T-cell (primary cell): ENCODE results near the gene FAM156A. TPM values are rescaled to one million over a fixed set of nuclear protein-coding genes. Genes with fewer than 3 reads are reported as not detected.
"Not testable (repeated sequence)": the region's sequence is repeated elsewhere in the genome, so short reads cannot be mapped to it uniquely, and the experiment has no call there.

Experiments used
- ATAC-seq, 4 experiments: fragments of 200-7000 bp in 3 of 4; fragments of 150-1000 bp in 1 of 4; cut with Tn5 transposase; replicated peaks in 1 of 4; 1 replicate in 3 of 4; 2 replicates in 1 of 4; pipeline ENCODE4 v1.10.0; 2021; ENCODE audit warnings: moderate library complexity in 3 of 4, mild to moderate bottlenecking in 2 of 4, moderate number of reproducible peaks in 1 of 4
- CTCF ChIA-PET, 2 donors: fragments of 300-600 bp; sonication (Branson Sonifier 250); formaldehyde crosslinking; loops; one replicate each; lab custom pipeline; 2022; ENCODE audit warnings: antibody characterized with exemption in 2 of 2; lab: Charles Lee
- POLR2A ChIA-PET, 2 donors: fragments of 300-600 bp; sonication (Branson Sonifier 250); formaldehyde crosslinking; loops; one replicate each; lab custom pipeline; 2022; ENCODE audit warnings: antibody characterized with exemption in 2 of 2; lab: Charles Lee
- DNase-seq, 35 experiments: peaks; one replicate each; pipeline versions ENCODE4 v3.0.0 to v3.0.0-alpha.2; 2013 to 2023
- H3K27ac ChIP-seq: one replicate; pipeline ENCODE4 v1.5.1; 2013; ENCODE audit warnings: low read length
- H3K27me3 ChIP-seq, 2 experiments: replicated peaks in 1 of 2; 1 replicate in 1 of 2; 2 replicates in 1 of 2; pipeline versions ENCODE4 v1.6.1 to v1.7.0; 2013; ENCODE audit warnings: low read length in 1 of 2, mixed read lengths in 1 of 2; ENCODE audit not compliant: control insufficient read depth in 2 of 2, insufficient read depth in 2 of 2; ENCODE audit errors: extremely low read depth in 1 of 2
- H3K36me3 ChIP-seq, 2 donors: 1 replicate in 1 of 2; 2 replicates in 1 of 2; pipeline versions ENCODE4 v1.6.1 to v1.7.0; 2013; ENCODE audit warnings: low read length in 1 of 2; ENCODE audit not compliant: control insufficient read depth in 2 of 2, insufficient read depth in 1 of 2; ENCODE audit errors: extremely low read depth in 1 of 2
- H3K4me1 ChIP-seq, 2 experiments: 1 replicate in 1 of 2; 2 replicates in 1 of 2; pipeline versions ENCODE4 v1.6.1 to v1.7.0; 2013; ENCODE audit warnings: low read length in 2 of 2, mixed read lengths in 1 of 2; ENCODE audit not compliant: insufficient read depth in 2 of 2, control insufficient read depth in 1 of 2; ENCODE audit errors: extremely low read depth in 1 of 2
- H3K4me3 ChIP-seq, 2 donors: 1 replicate in 1 of 2; 2 replicates in 1 of 2; pipeline versions ENCODE4 v1.5.1 to v1.7.0; 2013; ENCODE audit warnings: mild to moderate bottlenecking in 2 of 2, low read length in 1 of 2, moderate library complexity in 1 of 2; ENCODE audit not compliant: control insufficient read depth in 1 of 2; ENCODE audit errors: extremely low read depth in 1 of 2
- H3K9me3 ChIP-seq: 2 replicates; pipeline ENCODE4 v1.7.0; 2013
- H3K27ac Mint-ChIP-seq, 2 donors: one replicate each; pipeline ENCODE4 v1.8.0; 2020 to 2021; ENCODE audit warnings: mild to moderate bottlenecking in 2 of 2, mixed read lengths in 2 of 2
- H3K27me3 Mint-ChIP-seq, 2 donors: one replicate each; pipeline ENCODE4 v1.8.0; 2021 to 2022; ENCODE audit warnings: mixed read lengths in 2 of 2
- H3K36me3 Mint-ChIP-seq: one replicate; pipeline ENCODE4 v1.8.0; 2021; ENCODE audit warnings: mixed read lengths
- H3K4me1 Mint-ChIP-seq, 3 donors: one replicate each; pipeline ENCODE4 v1.8.0; 2020 to 2022; ENCODE audit warnings: mixed read lengths in 3 of 3, mild to moderate bottlenecking in 1 of 3
- H3K4me3 Mint-ChIP-seq, 3 donors: one replicate each; pipeline ENCODE4 v1.8.0; 2020 to 2022; ENCODE audit warnings: mild to moderate bottlenecking in 3 of 3, mixed read lengths in 3 of 3, moderate library complexity in 3 of 3
- H3K9me3 Mint-ChIP-seq, 3 donors: one replicate each; pipeline ENCODE4 v1.8.0; 2020 to 2022; ENCODE audit warnings: mixed read lengths in 3 of 3
- WGBS: methylation state at CpG from one replicate; pipeline ENCODE4 v1.1.5; 2013; ENCODE audit warnings: missing lambda C conversion rate; ENCODE audit not compliant: insufficient coverage; 5-methylcytosine and 5-hydroxymethylcytosine counted together
- total RNA-seq, 35 experiments: library from RNA in 6 of 35; stranded (reverse) in 6 of 35; fragments of 120-200 nt in 1 of 35; gene quantifications; one replicate each; pipeline versions ENCODE4 v1.2.1 to v1.2.4 and lab custom pipeline; 2013 to 2026

FAM156A gene
- total RNA-seq, 5 donors from 2014 or later (not counting 1 experiment from before 2014, with no cell fraction given) = 16.5 to 23.0 (median 17.8) TPM

DNA sequence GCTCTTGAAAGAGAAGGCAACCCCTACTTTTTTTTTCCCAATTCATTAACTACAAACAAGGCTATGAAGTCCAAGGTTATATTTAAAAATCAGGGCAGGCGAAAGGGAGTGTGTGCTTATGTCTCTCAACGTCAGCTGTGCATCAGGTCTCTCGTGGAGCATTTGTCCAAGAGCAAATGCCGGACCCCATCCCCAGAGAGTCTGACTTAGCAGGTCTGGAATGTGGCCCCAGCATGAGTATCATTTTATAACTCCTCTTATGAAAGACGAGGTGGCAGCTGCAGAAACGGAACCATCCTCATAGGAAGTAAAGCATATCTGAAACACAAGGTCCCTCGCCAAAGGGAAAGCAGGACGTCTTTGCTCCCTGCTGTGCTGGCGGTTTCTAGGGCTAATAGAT is 44.6 kb downstream of the FAM156A start:
- H3K36me3 Mint-ChIP-seq, H3K4me1 ChIP-seq, H3K9me3 Mint-ChIP-seq, H3K27ac Mint-ChIP-seq, H3K27me3 ChIP-seq, H3K4me3 Mint-ChIP-seq, H3K27me3 Mint-ChIP-seq, H3K27ac ChIP-seq, H3K36me3 ChIP-seq, POLR2A ChIA-PET, ATAC-seq, H3K4me1 Mint-ChIP-seq, H3K4me3 ChIP-seq, DNase-seq, H3K9me3 ChIP-seq, CTCF ChIA-PET: not testable (repeated sequence)
- no CpG with 5 or more reads among the region's 9 CpGs for WGBS

DNA sequence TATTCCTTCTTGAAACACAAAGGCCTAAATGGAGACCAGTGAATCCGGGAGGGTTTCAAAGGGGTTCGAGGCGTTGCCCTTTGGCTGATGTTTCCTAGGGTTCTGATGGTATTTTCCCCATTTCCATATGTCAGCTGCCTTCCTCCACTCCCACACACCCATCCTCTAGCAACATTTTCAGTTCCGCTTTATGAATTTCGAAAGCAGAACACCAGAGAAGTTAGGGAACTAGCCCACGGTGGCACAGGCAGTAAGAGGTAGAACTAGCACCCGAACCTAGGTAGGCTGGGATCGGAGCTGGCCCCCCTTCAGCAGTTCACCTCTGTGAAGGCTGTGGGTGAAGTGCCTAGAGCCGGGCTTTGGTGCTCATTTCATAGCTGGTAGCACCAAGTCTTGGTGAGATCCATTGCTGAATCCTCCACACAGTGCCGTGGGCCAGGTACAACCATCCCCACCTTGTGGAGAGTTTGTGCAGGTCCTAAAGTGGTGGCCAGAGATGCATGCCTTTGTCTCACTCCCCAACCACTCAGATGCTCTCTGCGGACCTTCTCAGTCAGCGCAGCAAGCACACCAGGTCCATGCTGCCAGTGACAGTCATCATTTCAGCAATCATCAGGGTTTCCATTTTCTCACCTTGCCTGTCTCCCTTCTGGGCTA is 48.9 kb downstream of the FAM156A start:
- H3K36me3 Mint-ChIP-seq, POLR2A ChIA-PET, H3K27me3 Mint-ChIP-seq, H3K4me1 ChIP-seq, H3K4me3 ChIP-seq, ATAC-seq, DNase-seq, CTCF ChIA-PET, H3K9me3 ChIP-seq, H3K9me3 Mint-ChIP-seq, H3K4me3 Mint-ChIP-seq, H3K27me3 ChIP-seq, H3K4me1 Mint-ChIP-seq, H3K36me3 ChIP-seq, H3K27ac Mint-ChIP-seq, H3K27ac ChIP-seq: not testable (repeated sequence)
- no CpG with 5 or more reads among the region's 12 CpGs for WGBS

DNA sequence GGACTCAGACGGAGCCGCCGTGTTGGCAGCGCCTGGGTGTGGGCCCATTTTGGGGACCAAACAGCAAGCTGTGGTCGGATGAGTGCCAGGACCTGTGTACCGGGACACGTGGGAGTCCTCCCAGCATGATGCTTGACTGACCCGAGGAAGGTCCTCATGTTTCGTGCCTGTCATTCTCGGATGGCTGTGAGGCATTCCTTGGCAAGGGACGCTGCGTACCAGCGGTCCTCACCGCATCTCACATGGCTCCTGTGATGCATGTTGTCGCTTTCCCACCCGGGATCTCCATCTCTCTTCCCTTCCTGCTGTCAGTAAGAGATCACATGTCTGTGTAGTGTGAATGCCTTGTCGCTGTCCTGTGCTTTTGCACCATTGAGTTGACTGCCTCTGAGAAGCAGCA is 50.4 kb downstream of the FAM156A start:
- H3K27ac ChIP-seq, H3K27me3 ChIP-seq, DNase-seq, H3K36me3 ChIP-seq, H3K27me3 Mint-ChIP-seq, H3K9me3 ChIP-seq, H3K4me1 ChIP-seq, H3K27ac Mint-ChIP-seq, H3K4me1 Mint-ChIP-seq, ATAC-seq, CTCF ChIA-PET, POLR2A ChIA-PET, H3K4me3 Mint-ChIP-seq, H3K9me3 Mint-ChIP-seq, H3K4me3 ChIP-seq, H3K36me3 Mint-ChIP-seq: not testable (repeated sequence)
- WGBS = no CpG with 5 or more reads among the region's 17 CpGs

DNA sequence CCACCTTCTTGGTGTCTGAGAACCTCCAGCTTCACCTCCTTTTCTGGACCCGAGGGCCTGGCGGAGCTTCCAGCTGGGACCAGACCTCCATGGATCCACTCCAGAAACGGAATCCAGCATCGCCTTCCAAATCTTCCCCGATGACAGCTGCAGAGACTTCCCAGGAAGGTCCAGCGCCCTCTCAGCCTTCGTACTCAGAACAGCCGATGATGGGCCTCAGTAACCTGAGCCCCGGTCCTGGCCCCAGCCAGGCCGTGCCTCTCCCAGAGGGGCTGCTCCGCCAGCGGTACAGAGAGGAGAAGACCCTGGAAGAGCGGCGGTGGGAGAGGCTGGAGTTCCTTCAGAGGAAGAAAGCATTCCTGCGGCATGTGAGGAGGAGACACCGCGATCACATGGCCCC is 51.2 kb downstream of the FAM156A start:
- CTCF ChIA-PET, H3K4me1 Mint-ChIP-seq, ATAC-seq: not testable (repeated sequence)

DNA sequence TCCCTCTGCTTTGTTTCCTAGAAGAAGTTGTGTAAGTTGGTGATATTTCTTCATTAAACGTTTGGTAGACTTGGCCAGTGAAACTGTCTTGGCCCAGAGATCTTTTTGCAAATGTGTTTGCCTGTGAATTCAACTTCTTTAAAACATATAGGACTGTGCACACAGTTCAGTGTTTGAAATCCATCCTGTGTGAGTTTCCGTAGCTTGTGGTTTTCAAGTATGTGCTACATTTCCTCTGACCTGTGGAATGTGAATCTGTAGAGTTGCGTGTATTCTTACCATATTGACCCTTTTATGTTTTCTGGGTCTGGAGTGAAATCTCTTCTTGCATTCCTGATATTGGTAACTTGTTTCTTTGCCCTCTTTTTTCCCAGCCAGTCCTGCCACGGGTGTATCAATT is 52.2 kb downstream of the FAM156A start:
- H3K36me3 Mint-ChIP-seq, H3K27me3 ChIP-seq, H3K27ac Mint-ChIP-seq, H3K4me1 Mint-ChIP-seq, H3K27ac ChIP-seq, ATAC-seq, H3K4me3 ChIP-seq, H3K36me3 ChIP-seq, H3K27me3 Mint-ChIP-seq, H3K9me3 Mint-ChIP-seq, DNase-seq, H3K4me3 Mint-ChIP-seq, H3K4me1 ChIP-seq, CTCF ChIA-PET, H3K9me3 ChIP-seq, POLR2A ChIA-PET: not testable (repeated sequence)
- WGBS = no CpG with 5 or more reads among the region's 4 CpGs

More for the DNA sequence above, 51.2 kb downstream of the FAM156A start:
- H3K4me3 Mint-ChIP-seq, H3K27ac ChIP-seq, H3K27ac Mint-ChIP-seq, POLR2A ChIA-PET, H3K4me3 ChIP-seq, H3K36me3 ChIP-seq, H3K36me3 Mint-ChIP-seq, H3K27me3 Mint-ChIP-seq, H3K27me3 ChIP-seq, H3K9me3 ChIP-seq, H3K9me3 Mint-ChIP-seq, DNase-seq, H3K4me1 ChIP-seq: not testable (repeated sequence)
- WGBS = no CpG with 5 or more reads among the region's 17 CpGs

DNA sequence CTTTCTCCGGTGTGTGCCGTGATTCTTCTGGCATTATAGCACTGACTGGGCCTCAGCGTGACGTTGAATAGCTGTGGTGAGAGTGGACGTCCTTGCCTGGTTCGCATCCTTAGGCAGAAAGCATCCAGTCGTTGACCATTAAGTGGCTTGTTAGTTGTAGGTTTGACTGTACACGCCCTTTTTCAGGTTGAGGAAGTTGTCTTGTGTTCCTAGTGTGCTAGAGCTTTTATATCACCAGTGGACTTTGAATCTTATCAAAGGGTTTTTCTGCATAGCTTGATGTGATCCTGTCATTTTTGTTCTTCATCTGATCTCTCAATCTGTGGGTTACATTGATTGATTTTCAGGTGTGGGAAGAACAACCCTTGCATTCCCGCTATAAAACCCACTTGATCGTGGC is 52.8 kb downstream of the FAM156A start:
- H3K36me3 ChIP-seq, CTCF ChIA-PET, H3K4me1 ChIP-seq, DNase-seq, H3K9me3 Mint-ChIP-seq, H3K4me3 ChIP-seq, H3K27me3 ChIP-seq, H3K4me1 Mint-ChIP-seq, H3K27ac Mint-ChIP-seq, H3K4me3 Mint-ChIP-seq, H3K27ac ChIP-seq, H3K36me3 Mint-ChIP-seq, ATAC-seq, POLR2A ChIA-PET, H3K27me3 Mint-ChIP-seq, H3K9me3 ChIP-seq: not testable (repeated sequence)
- WGBS = no CpG with 5 or more reads among the region's 10 CpGs
